MM.1S (cell line): Measurements from ENCODE around the gene SPEF2.

Source experiments
- DNase-seq: peaks from one replicate; pipeline ENCODE4 v3.0.0-alpha.2; 2015
- H2AFZ ChIP-seq: fragments of 300-600 bp; sonication (generic); 2 replicates; pipeline ENCODE4 v1.6.0; 2016; ENCODE audit warnings: antibody characterized with exemption, low read length
- H3F3A ChIP-seq: fragments of 300-600 bp; sonication (generic); 2 replicates; pipeline ENCODE4 v1.6.1; 2016; ENCODE audit warnings: mild to moderate bottlenecking, antibody characterized with exemption, low read length, moderate library complexity, mixed read lengths; ENCODE audit not compliant: insufficient read depth
- H3K27ac ChIP-seq: fragments of 300-600 bp; sonication (generic); 2 replicates; pipeline ENCODE4 v1.5.1; 2016; ENCODE audit warnings: mild to moderate bottlenecking, low read length
- H3K27me3 ChIP-seq: fragments of 300-600 bp; sonication (generic); replicated peaks from 2 replicates; pipeline ENCODE4 v1.6.0; 2016; ENCODE audit warnings: low read length; ENCODE audit not compliant: insufficient read depth
- H3K36me3 ChIP-seq: fragments of 300-600 bp; sonication (generic); replicated peaks from 2 replicates; pipeline ENCODE4 v1.6.1; 2016; ENCODE audit warnings: mild to moderate bottlenecking, low read length, mixed read lengths; ENCODE audit not compliant: insufficient read depth
- H3K4me1 ChIP-seq: fragments of 300-600 bp; sonication (generic); 2 replicates; pipeline ENCODE4 v1.6.1; 2016; ENCODE audit warnings: low read length, mixed read lengths
- H3K4me2 ChIP-seq: fragments of 300-600 bp; sonication (generic); 2 replicates; pipeline ENCODE4 v1.6.0; 2016; ENCODE audit warnings: low read depth, low read length
- H3K4me3 ChIP-seq: fragments of 300-600 bp; sonication (generic); 2 replicates; pipeline ENCODE4 v1.5.1; 2016; ENCODE audit warnings: low read length, mixed read lengths
- H3K79me2 ChIP-seq: fragments of 300-600 bp; sonication (generic); 2 replicates; pipeline ENCODE4 v1.6.1; 2016; ENCODE audit warnings: mixed run types, low read length, mixed read lengths
- H3K9ac ChIP-seq: fragments of 300-600 bp; sonication (generic); 2 replicates; pipeline ENCODE4 v1.6.1; 2016; ENCODE audit warnings: low read length, mixed read lengths
- H3K9me2 ChIP-seq: fragments of 300-600 bp; sonication (generic); replicated peaks from 2 replicates; pipeline ENCODE4 v1.6.1; 2016; ENCODE audit warnings: mild to moderate bottlenecking, low read length, mixed read lengths; ENCODE audit not compliant: insufficient read depth
- H3K9me3 ChIP-seq: fragments of 300-600 bp; sonication (generic); replicated peaks from 2 replicates; pipeline ENCODE4 v1.6.1; 2016; ENCODE audit warnings: mild to moderate bottlenecking, low read length, mixed read lengths; ENCODE audit not compliant: insufficient read depth
- H4K20me1 ChIP-seq: fragments of 300-600 bp; sonication (generic); 2 replicates; pipeline ENCODE4 v1.6.1; 2016; ENCODE audit warnings: mild to moderate bottlenecking, low read length, moderate library complexity, mixed read lengths; ENCODE audit not compliant: insufficient read depth
- EZH2 ChIP-seq: fragments of 300-600 bp; sonication (generic); optimal IDR thresholded peaks from 2 replicates; pipeline ENCODE3; 2017; ENCODE audit warnings: low read depth, mild to moderate bottlenecking, antibody characterized with exemption, low read length, mixed read lengths
- EZH2phosphoT487 ChIP-seq: fragments of 300-600 bp; sonication (generic); IDR thresholded peaks from 2 replicates; pipeline ENCODE4 v1.6.1; 2018; ENCODE audit warnings: antibody characterized with exemption, low read length
- TF ChIP-seq, protein P1 (sequence below): fragments of 300-600 bp; sonication (generic); IDR thresholded peaks from 2 replicates; pipeline ENCODE4 v1.5.1; 2016; ENCODE audit warnings: antibody characterized with exemption, low read length, mixed read lengths

SPEF2 gene

GRCh38 chr5:35819668-35820067 lies 202.0 kb downstream of the SPEF2 start:
- Histone ChIP-seq H4K20me1 (no peaks in the 10 kb centered on the region), H3K27me3 (no peaks in the 10 kb centered on the region), H3F3A (no peaks in the 10 kb centered on the region), H3K9me2 (no peaks in the 10 kb centered on the region), H3K36me3 (no peaks in the 10 kb centered on the region), H3K79me2 (no peaks in the 10 kb centered on the region), H3K9me3 (no peaks in the 10 kb centered on the region), H2AFZ (no peak overlapping the region), H3K4me3 (no peak overlapping the region), H3K9ac (no peak overlapping the region), H3K4me2 (no peak overlapping the region), H3K4me1 (no peaks in the 10 kb centered on the region), H3K27ac (no peak overlapping the region)
- DNase-seq: no peak
- TF ChIP-seq, protein P1, sequence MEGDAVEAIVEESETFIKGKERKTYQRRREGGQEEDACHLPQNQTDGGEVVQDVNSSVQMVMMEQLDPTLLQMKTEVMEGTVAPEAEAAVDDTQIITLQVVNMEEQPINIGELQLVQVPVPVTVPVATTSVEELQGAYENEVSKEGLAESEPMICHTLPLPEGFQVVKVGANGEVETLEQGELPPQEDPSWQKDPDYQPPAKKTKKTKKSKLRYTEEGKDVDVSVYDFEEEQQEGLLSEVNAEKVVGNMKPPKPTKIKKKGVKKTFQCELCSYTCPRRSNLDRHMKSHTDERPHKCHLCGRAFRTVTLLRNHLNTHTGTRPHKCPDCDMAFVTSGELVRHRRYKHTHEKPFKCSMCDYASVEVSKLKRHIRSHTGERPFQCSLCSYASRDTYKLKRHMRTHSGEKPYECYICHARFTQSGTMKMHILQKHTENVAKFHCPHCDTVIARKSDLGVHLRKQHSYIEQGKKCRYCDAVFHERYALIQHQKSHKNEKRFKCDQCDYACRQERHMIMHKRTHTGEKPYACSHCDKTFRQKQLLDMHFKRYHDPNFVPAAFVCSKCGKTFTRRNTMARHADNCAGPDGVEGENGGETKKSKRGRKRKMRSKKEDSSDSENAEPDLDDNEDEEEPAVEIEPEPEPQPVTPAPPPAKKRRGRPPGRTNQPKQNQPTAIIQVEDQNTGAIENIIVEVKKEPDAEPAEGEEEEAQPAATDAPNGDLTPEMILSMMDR: no peak
- TF ChIP-seq EZH2phosphoT487: no peak
- no peak for TF ChIP-seq EZH2

DNA sequence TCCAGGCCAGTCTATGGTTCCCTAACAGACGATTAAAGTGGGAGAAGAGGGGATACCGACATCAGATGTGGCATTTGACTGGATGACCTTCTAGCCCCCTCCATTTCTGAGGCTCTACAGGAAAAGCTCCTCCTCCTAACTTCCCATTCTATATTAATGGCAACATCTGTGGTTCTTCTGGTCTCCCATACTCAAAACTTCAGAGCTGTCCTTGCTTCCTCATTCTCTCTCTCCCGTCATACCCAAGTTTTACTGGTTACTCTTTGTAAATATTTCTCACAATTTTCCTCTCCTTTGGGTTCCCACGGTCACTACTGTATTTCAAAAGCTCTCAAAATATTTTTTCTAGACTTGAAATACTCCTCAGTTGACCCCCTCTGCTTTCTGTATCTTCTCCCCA lies 203.1 kb downstream of the SPEF2 start:
- H3K4me1 ChIP-seq: no peaks in the 10 kb centered on the region
- H3K79me2 ChIP-seq: no peaks in the 10 kb centered on the region
- DNase-seq: no peak
- no peak overlapping the region for H3K27ac ChIP-seq
- H2AFZ ChIP-seq: no peak overlapping the region
- no peaks in the 10 kb centered on the region for H4K20me1 ChIP-seq
- no peaks in the 10 kb centered on the region for H3F3A ChIP-seq
- H3K27me3 ChIP-seq: no peaks in the 10 kb centered on the region
- H3K9ac ChIP-seq: no peak overlapping the region
- H3K9me2 ChIP-seq: no peaks in the 10 kb centered on the region
- H3K36me3 ChIP-seq: no peaks in the 10 kb centered on the region
- H3K4me3 ChIP-seq: no peak overlapping the region
- no peak overlapping the region for H3K4me2 ChIP-seq
- TF ChIP-seq, protein P1: no peak
- H3K9me3 ChIP-seq: no peaks in the 10 kb centered on the region

GRCh38 chr5:35821513-35821912 lies 203.8 kb downstream of the SPEF2 start:
- Histone ChIP-seq H3K9me2 (no peaks in the 10 kb centered on the region), H2AFZ (no peak overlapping the region), H4K20me1 (no peaks in the 10 kb centered on the region), H3K27ac (no peak overlapping the region), H3K4me3 (no peak overlapping the region), H3K9ac (no peak overlapping the region), H3F3A (no peaks in the 10 kb centered on the region), H3K36me3 (no peaks in the 10 kb centered on the region), H3K27me3 (no peaks in the 10 kb centered on the region), H3K4me2 (no peak overlapping the region), H3K4me1 (no peaks in the 10 kb centered on the region), H3K79me2 (no peaks in the 10 kb centered on the region), H3K9me3 (no peaks in the 10 kb centered on the region)
- TF ChIP-seq, protein P1: no peak
- TF ChIP-seq EZH2 (no peak), EZH2phosphoT487 (no peak)
- no peak for DNase-seq
